ENCODE data around the gene SETD5. TPM values are rescaled to one million over a fixed set of nuclear protein-coding genes. Genes with fewer than 3 reads are reported as not detected.

The SETD5 gene
- polyA plus RNA-seq, 3 donors = 118 to 156 (median 134) TPM

DNA sequence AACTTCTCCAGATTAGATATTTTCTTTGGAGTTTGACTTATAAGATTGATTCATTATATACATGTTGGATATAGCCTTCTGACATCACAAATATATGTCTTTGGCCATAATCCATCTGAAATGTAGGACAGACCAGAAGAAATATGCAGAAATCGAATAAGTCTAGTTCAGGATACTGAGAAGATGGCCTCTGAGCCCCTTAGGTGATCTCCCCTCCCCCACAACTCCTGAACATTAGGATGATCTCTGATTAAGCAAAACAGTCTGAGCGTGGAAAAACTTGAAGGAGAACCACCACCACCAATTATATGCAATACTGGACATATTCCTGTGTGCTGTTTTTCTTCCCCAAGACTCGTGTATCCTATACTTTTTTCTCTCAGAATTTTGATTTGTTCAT, 3.2 kb downstream of the SETD5 start:
- no peak for DNase-seq (ENCODE audit: extremely low read depth in 1 of 11, low read depth in 9 of 11, low spot score in 4 of 11)

DNA sequence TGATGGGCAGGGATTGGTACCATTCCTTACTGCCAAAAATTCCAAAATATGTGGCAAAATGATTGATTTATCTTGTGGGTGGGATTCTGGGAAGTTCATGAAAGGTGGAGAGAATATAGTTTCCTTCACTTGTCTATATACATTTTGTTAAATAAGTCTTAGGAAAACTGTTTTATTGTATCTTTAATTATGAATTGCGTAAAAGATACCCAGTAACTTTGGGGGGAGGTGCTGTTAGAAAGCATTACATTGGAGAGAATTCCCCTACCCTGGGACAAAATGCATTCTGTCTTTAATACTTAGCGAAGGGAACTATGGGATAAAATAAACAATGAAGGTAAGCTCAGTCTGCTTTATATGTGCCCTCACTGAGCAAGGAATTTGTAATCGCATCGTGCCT, 4.6 kb downstream of the SETD5 start:
- DNase-seq (ENCODE audit: extremely low read depth in 1 of 11, low read depth in 9 of 11, low spot score in 4 of 11) = no peak

DNA sequence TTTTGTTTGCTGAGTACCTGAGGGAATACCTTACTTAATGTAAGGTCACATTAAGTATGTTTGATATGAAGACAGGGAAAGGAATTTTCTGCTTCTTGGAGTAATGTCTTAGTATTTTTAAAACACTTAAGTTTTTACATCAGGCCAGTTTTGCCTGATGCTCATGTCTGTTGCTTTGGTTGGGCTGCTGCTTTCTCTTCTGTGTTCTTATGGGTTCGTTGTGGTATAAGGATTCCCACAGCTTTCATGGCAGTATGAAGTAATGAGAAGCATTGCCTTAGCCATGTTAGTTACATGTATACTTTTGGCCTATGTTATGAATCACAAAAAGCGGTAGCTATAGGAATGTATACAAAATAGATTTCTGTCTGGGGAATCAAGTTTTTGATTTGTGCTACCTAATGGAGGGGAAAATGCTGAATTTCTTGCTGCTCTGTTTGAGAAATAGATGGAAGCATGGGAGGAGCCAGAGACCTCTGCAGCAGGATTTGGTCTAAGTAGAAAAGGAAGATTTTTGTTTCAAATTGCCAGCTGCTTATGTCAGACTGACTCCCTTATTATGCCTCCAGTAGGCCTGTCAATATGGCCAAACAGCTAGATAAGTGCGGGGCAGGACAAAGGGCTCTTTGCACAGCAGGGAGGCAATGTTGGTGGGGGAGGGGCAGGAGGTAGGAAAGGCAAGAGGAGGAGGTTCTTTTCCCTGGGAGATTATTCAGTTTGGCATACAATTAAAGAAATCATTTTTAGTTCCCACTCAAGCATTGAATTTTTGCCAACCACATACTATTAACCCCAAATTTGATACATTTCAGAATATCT, 5.2 kb downstream of the SETD5 start:
- no peak for DNase-seq (ENCODE audit: extremely low read depth in 1 of 11, low read depth in 9 of 11, low spot score in 4 of 11)

DNA sequence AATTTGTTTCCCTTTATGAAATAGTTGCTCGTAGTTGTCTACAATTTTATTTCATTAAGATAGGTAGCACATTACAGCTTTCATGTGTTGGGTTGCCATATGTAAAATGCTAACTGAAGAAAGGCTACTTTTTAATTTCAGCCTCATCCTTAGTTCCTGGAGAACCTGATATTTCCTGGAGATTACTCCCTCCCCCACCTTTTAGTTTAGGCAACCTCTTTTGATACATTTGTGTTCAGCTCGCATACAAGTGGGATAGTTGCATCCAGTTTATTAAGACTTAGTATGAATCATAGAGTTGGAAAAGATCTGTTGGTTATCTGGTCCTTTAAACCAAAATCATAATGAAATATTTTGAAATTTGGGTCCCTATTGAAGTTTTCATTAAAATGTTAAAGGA, 6.0 kb downstream of the SETD5 start:
- DNase-seq (ENCODE audit: extremely low read depth in 1 of 11, low read depth in 9 of 11, low spot score in 4 of 11) = no peak

DNA sequence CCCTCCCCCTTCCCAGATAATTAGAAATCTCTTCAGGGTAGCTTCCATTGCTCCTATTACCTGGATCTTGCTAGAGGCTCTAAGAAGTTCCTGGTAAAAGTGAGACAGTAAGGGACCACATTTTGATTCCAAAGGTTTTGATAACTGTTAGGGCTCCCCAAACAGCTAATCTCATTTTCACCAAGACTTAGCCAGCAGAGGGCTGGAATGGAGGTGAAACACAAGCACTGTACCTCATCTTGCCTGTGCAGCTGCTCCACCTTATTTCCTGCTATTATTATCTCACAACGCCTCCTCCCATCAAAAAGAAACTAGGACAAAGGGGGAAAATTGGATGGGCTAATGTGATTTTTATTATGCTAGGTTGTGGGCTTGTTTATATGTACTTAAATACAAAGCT, 7.3 kb downstream of the SETD5 start:
- DNase-seq (ENCODE audit: extremely low read depth in 1 of 11, low read depth in 9 of 11, low spot score in 4 of 11) = no peak

DNA sequence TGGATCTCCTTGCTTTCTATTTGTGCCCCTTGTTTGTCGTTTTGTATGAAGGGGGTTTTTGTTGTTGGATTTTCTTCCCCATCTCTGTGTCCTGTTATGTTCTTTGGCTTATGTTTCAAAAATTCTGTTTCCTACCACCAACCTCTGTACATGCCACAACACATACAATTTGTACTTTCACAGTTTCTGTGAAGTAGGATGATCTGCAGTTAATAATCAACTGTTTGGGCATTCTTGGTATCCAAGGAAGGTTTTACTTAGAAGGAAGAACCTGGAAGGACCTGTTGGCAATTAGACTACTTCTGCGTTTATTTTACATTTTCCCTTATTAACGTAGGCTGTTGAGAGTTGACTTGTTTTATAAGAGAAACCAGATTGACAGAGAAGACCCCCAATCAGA, 8.3 kb downstream of the SETD5 start:
- peak in 1 of 11 donors; percentile 43 for DNase-seq (ENCODE audit: extremely low read depth in 1 of 11, low read depth in 9 of 11, low spot score in 4 of 11)

DNA sequence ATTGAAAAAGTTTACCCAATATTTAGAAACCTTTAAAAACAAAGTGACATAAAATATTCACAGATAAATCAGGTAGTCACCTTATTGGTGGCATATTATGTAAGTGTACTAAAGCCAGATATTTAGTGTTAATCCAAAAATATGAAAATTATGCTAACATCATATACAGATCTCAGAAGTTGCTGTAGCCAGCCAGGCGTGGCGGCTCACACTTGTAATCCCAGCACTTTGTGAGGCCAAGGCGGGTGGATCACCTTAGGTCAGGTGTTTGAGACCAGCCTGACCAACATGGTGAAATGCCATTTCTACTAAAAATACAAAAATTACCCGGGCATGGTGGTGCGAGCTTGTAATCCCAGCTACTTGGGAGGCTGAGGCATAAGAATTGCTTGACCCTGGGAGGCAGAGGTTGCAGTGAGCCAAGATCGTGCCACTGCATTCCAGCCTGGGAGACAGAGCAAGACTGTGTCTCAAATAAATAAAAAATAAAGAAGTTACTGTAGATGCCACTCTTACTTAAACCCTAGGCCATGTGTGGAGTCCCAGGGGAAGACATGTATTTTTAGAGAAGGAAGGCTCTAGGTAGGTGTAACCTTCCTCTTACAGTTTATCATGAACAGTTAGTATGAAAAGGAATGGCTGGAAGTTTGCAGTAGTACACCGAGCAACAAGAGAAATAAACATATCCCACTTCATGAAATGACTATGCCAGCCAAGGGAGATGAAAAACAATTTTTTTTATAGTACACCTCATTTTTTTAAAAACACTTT, 9.6 kb downstream of the SETD5 start:
- DNase-seq (ENCODE audit: extremely low read depth in 1 of 11, low read depth in 9 of 11, low spot score in 4 of 11) = no peak

DNA sequence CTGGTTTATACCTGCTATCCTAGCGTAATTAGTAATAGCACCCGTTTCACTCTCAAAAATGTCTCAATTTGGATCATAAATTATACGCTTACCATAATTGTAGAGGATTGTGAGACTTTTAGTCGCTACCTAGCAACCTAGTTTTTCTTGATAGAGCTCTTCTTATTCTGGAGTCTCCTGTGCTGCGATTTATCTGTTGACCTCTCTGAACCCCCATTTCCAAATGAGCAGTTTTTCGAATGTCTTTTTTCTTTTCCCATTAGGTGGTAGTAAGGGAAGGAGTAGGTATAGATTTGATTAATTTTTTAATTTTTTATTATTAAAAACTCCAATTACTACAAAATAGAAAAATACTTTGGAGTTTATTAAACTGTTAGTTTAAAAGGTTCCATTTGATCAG, 10.6 kb downstream of the SETD5 start:
- no peak for DNase-seq (ENCODE audit: extremely low read depth in 1 of 11, low read depth in 9 of 11, low spot score in 4 of 11)

DNA sequence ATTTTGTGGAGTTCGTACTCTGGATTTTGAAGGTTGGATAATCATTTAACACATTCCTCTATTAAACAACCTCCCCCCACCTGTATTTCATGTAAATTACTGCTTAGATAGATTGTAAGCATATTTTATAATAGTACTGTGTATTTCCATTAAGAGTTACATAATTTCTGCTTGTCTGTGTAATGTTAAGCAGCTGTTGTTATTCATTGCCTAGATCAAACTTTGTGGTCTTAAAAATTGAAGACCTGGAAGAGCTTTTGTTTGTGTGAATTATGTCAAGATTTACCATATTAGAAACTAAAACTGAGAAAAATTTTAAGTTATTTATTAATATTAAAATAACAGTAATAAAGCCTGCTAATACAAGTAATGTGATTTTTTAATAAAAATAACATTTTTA, 11.1 kb downstream of the SETD5 start:
- DNase-seq (ENCODE audit: extremely low read depth in 1 of 11, low read depth in 9 of 11, low spot score in 4 of 11) = no peak

DNA sequence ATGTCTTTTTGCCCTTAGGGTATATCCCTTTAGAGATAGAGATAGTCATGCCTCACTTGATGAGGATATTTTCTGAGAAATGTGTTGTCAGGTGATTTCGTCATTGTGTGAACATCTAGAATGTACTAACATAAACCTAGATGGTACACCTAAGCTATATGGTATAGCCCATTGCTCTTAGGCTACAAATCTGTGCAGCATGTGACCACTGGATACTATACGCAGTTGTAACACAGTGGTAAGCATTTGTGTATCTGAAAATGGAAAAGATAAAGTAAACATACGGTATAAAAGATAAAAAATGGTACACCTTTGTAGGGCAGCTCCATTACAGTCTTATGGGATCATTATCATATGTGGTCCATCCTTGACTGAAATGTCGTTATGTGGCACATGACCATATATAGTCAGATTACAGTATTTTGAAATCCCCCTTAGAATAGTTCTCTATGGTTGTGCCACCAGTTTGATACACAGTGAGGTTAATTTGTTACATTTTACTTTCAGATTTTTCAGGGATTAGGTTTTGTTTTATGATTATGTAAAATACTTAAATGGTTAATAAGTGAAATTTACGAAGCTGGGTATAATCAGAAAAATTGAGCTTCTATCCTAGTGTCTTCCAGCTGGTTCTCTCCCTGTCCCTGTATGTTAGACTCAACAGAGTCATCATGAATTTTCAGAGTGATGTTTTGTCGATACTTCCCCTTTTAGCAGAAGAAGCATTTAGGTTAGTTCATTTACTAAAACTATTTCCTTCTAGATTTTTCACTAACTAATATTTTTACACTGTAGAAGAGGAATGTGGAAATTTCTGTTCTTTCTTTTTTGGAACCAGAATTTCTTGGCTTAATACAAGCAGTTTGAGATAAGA, 12.8 kb downstream of the SETD5 start:
- no peak for DNase-seq (ENCODE audit: extremely low read depth in 1 of 11, low read depth in 9 of 11, low spot score in 4 of 11)

DNA sequence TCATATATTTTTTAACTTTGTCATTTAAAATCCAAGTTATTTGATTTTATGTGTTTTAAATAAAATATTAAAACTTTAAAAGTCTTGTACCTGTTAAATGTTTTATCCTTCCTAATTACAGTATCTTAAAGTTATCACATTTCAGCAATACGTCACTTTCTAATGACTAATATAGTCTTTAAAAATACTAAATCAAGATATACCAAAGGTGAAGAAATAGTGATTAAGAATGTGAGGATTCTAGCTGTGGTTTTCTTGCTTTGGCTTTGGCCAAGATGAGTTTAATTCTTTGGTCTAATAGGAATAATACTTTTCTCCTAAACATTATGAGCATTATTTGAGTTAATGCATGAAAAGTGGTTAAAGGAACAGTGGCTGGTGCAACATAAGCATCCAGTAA, 13.9 kb downstream of the SETD5 start:
- DNase-seq (ENCODE audit: extremely low read depth in 1 of 11, low read depth in 9 of 11, low spot score in 4 of 11) = no peak

DNA sequence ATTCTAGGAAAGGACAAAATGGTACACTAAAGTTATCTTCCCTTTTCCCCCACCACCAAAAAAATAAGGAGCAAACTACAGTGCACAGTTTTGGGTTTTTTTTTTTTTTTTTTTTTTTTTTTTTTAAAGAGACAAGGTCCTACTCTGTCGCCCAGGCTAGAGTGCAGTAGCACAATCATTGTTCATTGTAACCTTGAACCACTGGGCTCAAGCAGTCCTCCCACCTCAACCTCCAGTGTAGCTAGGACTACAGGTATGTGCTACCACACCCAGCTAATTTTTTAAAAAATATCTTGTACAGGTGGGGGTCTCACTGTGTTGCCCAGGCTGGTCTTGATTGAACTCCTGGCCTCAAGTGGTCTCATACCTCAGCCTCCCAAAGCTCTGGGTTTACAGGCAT, 14.9 kb downstream of the SETD5 start:
- DNase-seq (ENCODE audit: extremely low read depth in 1 of 11, low read depth in 9 of 11, low spot score in 4 of 11) = no peak

DNA sequence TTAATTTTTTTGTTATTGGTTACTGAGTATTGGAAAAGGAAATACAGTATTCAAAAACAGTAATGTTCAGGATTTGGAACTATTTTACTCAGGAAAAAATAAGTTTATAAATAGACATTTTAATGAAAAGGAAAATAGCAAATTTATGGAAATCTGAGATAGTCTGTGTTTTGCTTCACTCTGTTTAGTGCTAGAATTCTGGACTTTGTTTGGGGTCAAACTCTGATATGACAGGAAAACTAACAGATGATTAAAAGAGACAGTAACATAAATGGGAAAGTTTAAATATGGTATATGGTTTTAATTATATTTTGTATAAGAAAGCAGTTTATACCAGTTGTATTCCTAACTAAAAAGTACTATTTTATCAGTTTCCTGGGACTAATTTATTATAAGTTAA, 17.4 kb downstream of the SETD5 start:
- DNase-seq (ENCODE audit: extremely low read depth in 1 of 11, low read depth in 9 of 11, low spot score in 4 of 11) = no peak

DNA sequence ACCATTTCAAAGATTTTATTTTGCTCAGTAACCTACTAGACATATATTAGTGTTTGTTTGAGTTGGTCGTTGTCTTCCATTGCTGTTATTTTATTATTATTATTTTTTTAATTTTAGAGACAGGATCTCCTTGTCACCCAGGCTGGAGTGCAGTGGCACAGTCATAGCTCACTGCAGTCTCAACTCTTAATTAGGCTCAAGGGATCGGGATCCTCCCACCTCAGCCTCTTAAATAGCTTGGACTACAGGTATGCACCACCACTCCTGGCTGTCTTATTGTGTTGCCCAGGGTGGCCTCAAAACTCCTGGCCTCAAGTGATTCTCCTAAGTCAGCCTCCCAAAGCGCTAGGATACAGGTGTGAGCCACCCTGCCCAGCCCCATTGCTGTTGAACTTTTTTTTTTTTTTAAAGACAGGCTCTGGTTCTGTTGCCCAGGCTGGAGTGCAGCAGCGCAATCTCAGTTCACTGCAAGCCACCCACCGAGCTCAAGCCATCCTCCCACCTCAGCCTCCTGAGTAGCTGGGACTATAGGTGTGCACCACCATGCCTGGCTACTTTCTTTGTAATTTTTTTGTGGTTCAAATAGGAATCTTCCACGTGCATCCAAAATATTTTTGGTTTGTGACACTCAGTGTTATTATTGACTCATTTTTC, 18.2 kb downstream of the SETD5 start:
- DNase-seq (ENCODE audit: extremely low read depth in 1 of 11, low read depth in 9 of 11, low spot score in 4 of 11) = no peak

DNA sequence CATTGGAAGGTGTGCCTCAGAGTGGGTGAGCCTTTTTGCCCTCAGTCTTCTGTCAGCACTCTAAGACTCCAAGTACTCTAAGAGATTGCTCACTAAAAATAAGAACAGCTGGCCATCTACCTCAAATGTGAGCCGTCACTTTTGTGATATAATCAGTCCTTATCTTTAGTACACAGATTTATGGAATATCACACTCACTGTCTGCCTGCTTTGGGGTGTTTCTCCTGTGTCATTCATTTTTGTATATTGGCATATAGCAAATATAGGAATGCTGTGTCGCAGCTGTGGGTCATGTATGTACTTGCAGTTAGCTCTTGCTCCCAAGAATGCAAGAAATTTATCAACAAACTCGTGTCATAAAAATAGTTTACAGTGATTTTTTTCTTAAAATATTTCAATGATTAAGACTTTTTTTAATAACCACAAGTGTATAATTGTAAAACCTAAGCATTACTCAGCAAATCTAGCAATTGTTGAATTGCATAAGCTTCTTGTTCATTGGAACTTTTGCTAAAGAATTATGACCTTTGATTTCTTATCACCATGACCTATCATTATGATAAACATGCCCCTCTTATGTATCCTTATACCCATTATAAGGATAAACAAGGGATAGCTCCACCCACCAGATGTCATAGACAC, 18.8 kb downstream of the SETD5 start:
- DNase-seq (ENCODE audit: extremely low read depth in 1 of 11, low read depth in 9 of 11, low spot score in 4 of 11) = no peak

DNA sequence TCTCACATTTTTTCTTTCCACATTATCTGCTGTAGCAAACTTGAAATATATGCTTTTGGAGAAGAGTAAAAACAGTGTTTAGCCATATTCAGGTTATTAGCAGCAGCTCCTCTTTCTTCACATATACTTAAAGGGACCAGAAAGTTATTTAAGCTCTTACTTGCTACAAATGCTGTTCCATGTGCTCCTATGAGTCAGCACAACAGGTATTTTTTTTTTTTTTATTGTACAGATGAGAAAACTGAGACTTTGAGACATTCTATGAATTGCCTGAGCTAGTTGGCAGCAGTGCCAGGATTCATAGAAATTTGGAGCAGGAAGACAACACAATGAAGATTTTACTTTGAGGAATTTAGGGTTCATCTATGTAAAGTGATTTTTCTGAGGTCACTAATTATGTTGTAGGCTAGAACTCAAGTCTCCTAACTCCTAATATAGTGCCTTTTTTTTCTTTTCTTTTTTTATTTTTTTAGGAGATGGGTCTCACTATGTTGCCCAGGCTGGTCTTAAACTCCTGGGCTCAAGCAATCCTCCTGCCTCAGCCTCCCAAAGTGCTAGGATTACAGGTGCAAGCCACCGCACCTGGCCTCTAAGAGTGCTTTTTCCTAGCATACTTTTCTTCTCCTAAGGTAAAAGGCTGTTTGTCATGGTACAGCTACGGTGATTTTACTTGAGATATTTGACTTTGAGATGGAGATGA, 23.6 kb downstream of the SETD5 start:
- DNase-seq (ENCODE audit: extremely low read depth in 1 of 11, low read depth in 9 of 11, low spot score in 4 of 11) = no peak

DNA sequence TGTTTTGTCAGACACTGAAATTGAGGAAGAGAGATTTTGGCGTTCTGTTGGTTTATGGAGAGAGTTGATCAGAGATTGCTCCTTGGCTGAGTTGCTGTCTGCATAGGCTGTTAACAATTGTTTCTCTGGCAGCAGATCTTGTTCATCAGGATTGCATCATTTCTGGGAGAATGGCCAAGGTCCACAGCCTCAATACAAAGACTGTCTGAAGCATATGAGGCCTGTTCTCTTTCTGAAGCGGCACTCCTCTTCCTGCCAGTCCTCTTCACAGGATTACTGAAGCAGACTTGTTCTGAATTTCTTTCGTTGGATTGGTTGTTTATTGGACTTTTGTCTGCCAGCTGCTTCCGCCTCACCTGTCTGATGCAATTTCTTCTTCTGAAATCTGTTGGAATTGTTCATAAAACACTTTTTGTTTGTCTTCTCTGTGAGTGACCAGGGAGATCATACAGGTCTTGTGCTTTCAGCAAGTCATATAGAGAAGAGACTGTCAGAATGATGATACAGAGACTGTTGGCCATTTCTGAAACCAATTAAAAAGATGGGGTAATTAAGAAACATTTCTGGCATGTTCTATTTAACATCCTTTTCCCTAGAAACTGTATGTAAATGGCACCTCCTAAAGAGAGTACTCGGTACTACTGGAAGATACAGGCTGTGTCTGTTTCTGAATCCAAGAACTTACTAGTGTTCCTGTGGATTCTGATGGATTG, 25.5 kb downstream of the SETD5 start:
- peak; percentile 71 to 91 (median 83) for DNase-seq (ENCODE audit: extremely low read depth in 1 of 11, low read depth in 9 of 11, low spot score in 4 of 11)

DNA sequence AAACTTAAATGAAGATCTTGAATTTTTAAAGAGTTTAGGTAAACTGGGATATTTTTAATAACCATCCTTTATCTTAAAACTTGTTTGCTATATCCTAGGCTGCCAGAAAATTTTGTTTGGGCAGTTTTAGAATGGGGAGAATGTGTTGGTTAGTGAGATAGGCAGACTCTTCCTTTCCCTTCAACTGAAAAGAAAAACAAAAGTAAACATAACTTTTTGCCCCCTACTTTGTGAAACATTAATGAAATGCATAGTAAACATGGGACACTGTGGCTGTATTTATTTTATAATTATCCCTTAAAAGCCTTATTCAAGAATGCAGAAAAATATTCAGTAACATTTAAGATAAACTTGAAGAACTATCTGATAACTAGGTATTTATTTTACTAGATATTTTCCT, 31.0 kb downstream of the SETD5 start:
- DNase-seq (ENCODE audit: extremely low read depth in 1 of 11, low read depth in 9 of 11, low spot score in 4 of 11) = no peak
